Astrocyte (in vitro differentiated cells and primary cell): ENCODE data around the gene NRSN2.

Experiments used
- EZH2 ChIP-seq: IDR thresholded peaks from 2 replicates; pipeline ENCODE4 v1.6.1; 2012; ENCODE audit warnings: mild to moderate bottlenecking, low read length, inconsistent platforms; ENCODE audit not compliant: insufficient read depth
- TF ChIP-seq, protein P1 (sequence below): IDR thresholded peaks from 2 replicates; pipeline ENCODE4 v1.5.1; 2011; ENCODE audit warnings: low read depth, mild to moderate bottlenecking, inconsistent platforms, low read length, moderate library complexity; ENCODE audit not compliant: insufficient read depth

DNA sequence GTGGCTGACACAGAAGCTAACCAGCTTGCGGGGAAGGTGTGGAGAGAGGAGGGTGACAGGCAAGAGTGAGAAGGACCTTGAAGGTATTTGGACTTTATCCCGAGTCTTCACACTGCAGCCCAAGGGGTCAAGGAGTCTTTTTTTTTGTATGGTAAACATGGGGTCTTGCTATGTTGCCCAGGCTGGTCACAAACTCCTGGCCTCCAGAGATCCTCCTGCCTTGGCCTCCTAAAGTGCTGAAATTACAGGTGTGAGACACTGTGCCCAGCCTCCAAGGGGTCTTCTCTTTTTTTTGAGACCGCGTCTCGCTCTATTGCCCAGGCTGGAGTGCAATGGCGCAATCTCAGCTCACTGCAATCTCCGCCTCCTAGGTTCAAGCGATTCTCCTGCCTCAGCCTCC is 12.3 kb upstream of the NRSN2 start:
- TF ChIP-seq, protein P1, sequence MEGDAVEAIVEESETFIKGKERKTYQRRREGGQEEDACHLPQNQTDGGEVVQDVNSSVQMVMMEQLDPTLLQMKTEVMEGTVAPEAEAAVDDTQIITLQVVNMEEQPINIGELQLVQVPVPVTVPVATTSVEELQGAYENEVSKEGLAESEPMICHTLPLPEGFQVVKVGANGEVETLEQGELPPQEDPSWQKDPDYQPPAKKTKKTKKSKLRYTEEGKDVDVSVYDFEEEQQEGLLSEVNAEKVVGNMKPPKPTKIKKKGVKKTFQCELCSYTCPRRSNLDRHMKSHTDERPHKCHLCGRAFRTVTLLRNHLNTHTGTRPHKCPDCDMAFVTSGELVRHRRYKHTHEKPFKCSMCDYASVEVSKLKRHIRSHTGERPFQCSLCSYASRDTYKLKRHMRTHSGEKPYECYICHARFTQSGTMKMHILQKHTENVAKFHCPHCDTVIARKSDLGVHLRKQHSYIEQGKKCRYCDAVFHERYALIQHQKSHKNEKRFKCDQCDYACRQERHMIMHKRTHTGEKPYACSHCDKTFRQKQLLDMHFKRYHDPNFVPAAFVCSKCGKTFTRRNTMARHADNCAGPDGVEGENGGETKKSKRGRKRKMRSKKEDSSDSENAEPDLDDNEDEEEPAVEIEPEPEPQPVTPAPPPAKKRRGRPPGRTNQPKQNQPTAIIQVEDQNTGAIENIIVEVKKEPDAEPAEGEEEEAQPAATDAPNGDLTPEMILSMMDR, result no peak
- TF ChIP-seq EZH2, result no peak
